ENCODE data around the gene KRTAP24-1.
A peak's percentile ranks its signal among the peaks of the same experiment; 100 is the strongest.

Gene KRTAP24-1

GRCh38 chr21:30240661-30241060 is 42.1 kb downstream of the KRTAP24-1 start:
- DNase-seq (ENCODE audit: extremely low read depth, low read depth), result no peak
- no peak for TF ChIP-seq CTCF (IDR thresholded peaks at IDR 0.05; ENCODE audit: low read depth, low read length, missing control alignments)
- H3K4me3 ChIP-seq (replicated peaks; ENCODE audit: low read depth, low read length), result no peak overlapping the region

- DNase-seq (ENCODE audit: extremely low read depth, low read depth), result no peak
- TF ChIP-seq CTCF (IDR thresholded peaks at IDR 0.05; ENCODE audit: low read depth, low read length, missing control alignments), result no peak
- no peak overlapping the region for H3K4me3 ChIP-seq (replicated peaks; ENCODE audit: low read depth, low read length)
Observed at GRCh38 chr21:30238168-30238567, 44.6 kb downstream of the KRTAP24-1 start.

- no peak for TF ChIP-seq CTCF (IDR thresholded peaks at IDR 0.05; ENCODE audit: low read depth, low read length, missing control alignments)
- no peak overlapping the region for H3K4me3 ChIP-seq (replicated peaks; ENCODE audit: low read depth, low read length)
- peak; percentile 7 for DNase-seq (ENCODE audit: extremely low read depth, low read depth)
Observed at GRCh38 chr21:30234643-30235042, 48.1 kb downstream of the KRTAP24-1 start.

GRCh38 chr21:30234050-30234449 is 48.7 kb downstream of the KRTAP24-1 start:
- TF ChIP-seq CTCF (IDR thresholded peaks at IDR 0.05; ENCODE audit: low read depth, low read length, missing control alignments), result no peak
- no peak overlapping the region for H3K4me3 ChIP-seq (replicated peaks; ENCODE audit: low read depth, low read length)
- no peak for DNase-seq (ENCODE audit: extremely low read depth, low read depth)

- DNase-seq (ENCODE audit: extremely low read depth, low read depth), result no peak
- no peak for TF ChIP-seq CTCF (IDR thresholded peaks at IDR 0.05; ENCODE audit: low read depth, low read length, missing control alignments)
- no peak overlapping the region for H3K4me3 ChIP-seq (replicated peaks; ENCODE audit: low read depth, low read length)
Observed at GRCh38 chr21:30233228-30234020, 49.3 kb downstream of the KRTAP24-1 start.

- no peak for TF ChIP-seq CTCF (IDR thresholded peaks at IDR 0.05; ENCODE audit: low read depth, low read length, missing control alignments)
- no peak for DNase-seq (ENCODE audit: extremely low read depth, low read depth)
- no peak overlapping the region for H3K4me3 ChIP-seq (replicated peaks; ENCODE audit: low read depth, low read length)
Observed at GRCh38 chr21:30232011-30232410, 50.7 kb downstream of the KRTAP24-1 start.

All from HFF-Myc (cell line).